Spleen (tissue), 7 donors: ENCODE measurements around the gene GABRG1.

Source experiments
- CTCF ChIP-seq, 11 experiments: fragments of 200-600 bp in 7 of 11; fragments of 450-650 bp in 4 of 11; sonication (generic) in 4 of 11; IDR thresholded peaks in 8 of 11; conservative IDR thresholded peaks in 3 of 11; 1 replicate in 7 of 11; 2 replicates in 4 of 11; pipeline versions ENCODE4 v1.4.0 to v1.8.0; 2016 to 2021; ENCODE audit warnings: antibody characterized with exemption in 11 of 11, inconsistent platforms in 4 of 11, mild to moderate bottlenecking in 1 of 11
- POLR2A ChIP-seq, 3 donors: fragments of 450-650 bp; IDR thresholded peaks; one replicate each; pipeline ENCODE4 v1.5.1; 2017; ENCODE audit warnings: antibody characterized with exemption in 3 of 3, mild to moderate bottlenecking in 1 of 3
- donor health status: DM: no; HTN: no; CAD: no; lungs with moderate emphysema.
- donor health status: DM: no; HTN: no; CAD: no.
- donor health status: DM: no; HTN: no; CAD: no.

- no peak for TF ChIP-seq CTCF (IDR thresholded peaks at IDR 0.05 in 8 of 11, conservative IDR thresholded peaks at IDR 0.05 in 3 of 11)
- TF ChIP-seq POLR2A (IDR thresholded peaks at IDR 0.05): no peak
Observed at GRCh38 chr4:45987858-45988257, 136.0 kb downstream of the GABRG1 start.
